UCSD-AML1 (cell line): ENCODE data around the gene SMAD3.

Experiments
- DNase-seq: peaks from one replicate; lab custom pipeline; 2025; ENCODE audit not compliant: unreplicated experiment; lab: John Stamatoyannopoulos, UW

SMAD3 gene

DNA sequence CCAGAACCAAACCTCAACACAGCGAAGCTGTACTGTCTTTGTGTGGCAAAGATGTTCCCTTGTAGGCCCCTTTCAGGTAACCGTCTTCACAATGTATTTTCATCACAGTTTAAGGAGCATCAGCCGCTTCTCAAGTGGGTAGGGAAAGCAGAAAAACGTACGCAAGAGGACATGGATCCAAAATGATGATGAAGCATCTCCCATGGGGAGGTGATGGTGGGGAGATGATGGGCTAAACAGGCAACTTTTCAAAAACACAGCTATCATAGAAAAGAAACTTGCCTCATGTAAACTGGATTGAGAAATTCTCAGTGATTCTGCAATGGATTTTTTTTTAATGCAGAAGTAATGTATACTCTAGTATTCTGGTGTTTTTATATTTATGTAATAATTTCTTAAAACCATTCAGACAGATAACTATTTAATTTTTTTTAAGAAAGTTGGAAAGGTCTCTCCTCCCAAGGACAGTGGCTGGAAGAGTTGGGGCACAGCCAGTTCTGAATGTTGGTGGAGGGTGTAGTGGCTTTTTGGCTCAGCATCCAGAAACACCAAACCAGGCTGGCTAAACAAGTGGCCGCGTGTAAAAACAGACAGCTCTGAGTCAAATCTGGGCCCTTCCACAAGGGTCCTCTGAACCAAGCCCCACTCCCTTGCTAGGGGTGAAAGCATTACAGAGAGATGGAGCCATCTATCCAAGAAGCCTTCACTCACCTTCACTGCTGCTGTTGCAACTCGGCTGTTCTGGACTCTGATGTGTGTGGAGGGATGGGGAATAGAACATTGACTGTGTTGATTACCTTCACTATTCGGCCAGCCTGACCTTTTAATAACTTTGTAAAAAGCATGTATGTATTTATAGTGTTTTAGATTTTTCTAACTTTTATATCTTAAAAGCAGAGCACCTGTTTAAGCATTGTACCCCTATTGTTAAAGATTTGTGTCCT lies 129.0 kb downstream of the SMAD3 start:
- DNase-seq: no peak

DNA sequence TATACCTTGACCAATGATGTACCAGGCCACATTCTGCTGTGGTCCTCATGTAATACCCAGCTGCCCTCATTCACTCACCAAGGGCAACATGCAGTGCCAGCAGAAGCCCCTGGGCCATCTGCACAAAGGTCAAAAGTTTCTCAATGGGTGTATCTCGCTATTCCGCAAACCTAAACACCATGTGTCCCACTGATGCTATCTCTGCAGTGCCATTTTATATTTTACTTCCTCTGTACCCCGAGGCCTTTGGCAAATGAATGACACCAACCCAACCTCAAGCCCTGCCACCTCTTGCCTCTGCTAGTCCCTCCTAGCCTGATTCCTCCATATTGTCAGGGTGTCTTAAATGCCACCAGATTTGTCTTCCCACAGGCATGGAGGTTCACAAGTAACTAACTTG lies 129.9 kb downstream of the SMAD3 start:
- no peak for DNase-seq

DNA sequence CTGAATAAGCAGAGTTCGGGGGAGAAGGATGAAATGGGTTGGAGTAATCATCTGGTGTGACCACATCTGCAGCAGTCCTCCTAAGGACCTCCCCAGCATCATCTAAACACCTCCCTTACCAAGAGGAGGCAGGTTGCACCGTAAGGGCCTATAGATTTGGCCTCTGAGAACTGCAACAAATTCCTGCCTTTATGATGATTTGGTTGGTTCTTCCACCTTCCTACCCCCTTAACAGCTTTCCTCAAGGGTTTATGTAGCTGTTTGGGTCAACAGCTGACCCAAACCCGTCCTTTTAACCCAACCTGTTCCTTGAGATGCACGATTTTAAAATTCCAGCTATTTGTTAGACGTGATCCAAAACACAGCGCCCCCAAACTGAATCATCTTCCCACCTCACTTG lies 130.8 kb downstream of the SMAD3 start:
- DNase-seq: no peak

DNA sequence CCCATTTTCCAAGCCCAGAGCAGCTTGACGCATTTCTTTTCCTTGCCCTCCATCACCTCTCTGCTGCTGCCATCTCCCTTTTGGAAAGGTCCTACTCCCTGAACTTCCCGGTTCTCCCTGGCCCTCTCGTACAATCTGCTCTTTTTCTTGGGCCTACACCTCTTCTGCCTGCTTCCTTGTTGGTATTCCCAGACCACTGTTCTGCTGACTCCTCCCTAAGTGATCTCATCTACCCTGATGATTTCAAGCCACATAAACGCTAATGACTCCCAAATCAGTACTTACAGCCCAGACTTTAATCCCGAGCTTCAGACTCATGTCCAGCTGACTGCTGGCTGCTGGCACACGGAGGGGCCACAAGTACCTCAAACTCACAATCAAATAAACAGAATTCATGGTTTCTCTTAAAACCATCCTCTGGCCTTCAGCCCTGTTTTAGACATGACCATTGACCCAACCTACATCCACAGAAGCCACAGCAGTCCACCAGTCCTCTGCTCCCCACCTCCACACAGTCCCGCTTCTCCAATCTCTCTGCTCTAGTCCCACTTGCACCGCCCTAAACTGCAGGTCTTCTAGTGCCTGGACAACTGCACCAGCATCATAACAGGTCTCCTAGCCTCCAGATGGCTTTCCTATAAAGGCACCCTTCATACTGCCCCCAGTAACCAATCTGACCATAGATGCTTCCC lies 131.4 kb downstream of the SMAD3 start:
- no peak for DNase-seq

DNA sequence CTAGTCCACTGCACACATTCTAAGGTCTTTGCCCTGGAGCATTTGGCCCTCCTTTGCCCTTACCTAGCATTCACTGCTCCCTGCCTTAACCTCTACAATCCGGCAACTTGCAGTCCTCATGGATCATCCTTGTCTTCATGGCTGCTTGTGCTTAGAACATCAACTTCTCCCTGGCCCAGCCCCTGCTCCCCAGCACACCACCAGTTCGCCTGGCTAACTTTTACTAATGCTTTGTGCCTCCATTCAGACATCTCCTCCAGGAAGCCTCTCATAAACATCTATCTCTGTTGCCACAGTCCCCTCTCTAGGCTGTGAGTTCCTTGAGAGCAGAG lies 131.9 kb downstream of the SMAD3 start:
- DNase-seq: no peak

DNA sequence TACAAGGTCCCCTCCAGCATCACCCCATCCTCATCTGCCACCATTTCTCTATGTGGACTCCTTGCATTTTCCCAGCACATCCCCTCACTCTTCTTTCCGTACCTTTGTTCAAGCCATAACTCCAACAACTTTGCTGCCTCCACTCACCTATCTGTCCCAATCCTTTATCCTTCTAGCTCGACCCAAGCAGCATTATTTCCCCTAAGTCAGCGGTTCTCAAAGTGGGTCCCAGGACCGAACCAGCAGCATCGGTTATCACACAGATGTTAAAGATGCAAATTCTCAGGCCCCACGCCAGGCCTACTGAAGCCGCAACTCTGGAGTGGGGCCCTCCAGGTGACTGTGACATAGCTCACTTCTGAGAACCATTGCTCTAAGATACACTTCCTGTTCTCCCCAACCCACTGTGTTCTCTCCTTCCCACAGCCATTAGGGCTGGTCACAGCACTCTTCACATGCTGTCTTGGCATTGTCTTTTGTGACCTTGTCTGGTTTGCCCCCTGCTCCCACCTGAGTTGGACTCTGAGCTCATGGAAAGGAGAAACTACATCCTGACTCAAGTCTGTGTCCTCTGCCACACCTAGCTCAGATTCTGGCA lies 132.9 kb downstream of the SMAD3 start:
- no peak for DNase-seq

DNA sequence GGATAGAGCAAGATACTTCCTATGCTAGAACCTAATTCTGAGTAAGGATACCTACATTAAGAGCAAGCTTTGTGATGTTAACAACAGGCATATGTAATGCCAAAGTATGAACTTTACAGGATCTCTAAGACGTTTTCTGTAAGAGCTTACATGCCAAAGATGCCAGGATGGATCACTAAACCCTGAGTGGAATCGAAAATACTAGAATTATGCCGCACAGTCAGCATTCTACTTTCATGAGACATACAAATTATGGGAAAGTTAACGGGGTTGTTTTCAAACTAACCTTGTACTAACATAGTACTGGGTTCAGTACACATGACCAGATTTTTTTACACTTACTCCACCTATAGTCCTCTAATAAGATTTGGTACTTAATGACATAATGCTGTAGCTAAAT lies 134.0 kb downstream of the SMAD3 start:
- DNase-seq: no peak

DNA sequence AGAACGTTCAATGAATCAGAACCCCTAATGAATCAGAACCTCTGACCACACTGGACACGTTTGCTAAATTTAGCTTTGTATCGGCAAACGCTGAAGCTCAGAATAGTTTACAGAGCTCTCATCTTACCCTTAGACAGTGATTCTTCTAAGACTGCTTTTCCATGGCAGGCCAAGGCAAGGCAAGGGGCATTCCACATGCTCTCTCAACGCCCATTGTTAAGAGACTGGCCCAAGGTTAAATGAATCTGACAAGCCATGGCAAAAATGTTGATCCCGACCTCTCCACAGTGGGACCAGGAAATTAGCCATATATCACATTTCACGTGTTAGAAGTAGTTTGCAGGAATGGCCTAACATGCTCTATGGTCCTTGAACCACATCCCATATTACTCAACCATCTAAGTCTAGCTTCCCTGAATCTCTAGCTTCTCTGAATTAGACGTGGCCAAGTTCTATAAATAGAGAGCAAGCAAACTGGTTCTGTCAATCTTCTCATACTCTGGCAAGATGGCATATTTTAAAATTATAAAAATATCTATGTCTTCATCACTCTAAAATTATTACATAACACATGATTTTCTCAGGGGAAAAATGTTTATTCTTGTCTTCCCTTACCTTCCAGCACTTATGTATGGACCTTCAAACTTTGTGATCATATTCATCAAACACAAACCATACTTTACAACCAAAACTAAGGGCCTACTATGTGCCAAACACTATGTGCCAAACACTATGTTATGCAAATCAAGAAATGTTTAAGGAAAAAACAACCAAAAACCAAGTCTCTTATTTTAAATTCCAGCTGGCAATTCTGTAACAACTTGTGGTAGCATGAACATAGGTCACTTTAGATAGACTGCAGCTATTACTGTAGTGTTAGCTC lies 134.7 kb downstream of the SMAD3 start:
- no peak for DNase-seq

DNA sequence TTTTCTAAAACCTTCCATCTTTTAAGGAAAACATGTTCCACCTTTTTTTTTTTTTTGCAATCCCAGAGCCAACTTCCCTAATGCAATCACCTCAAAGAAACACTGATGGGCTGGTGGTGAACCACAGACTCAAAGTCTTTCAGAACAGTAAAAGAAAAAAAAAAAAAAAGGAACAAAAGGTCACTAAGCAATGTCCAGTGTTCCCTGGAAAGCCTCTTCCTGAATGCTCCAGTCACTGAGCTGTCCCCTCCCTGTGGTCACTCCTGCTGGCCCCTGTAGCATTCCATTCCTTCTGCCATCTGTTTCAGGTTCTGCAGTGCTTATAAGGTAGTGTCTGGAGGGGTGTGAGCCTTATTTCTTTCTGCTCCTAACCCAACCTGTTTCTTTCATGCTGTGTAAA lies 135.7 kb downstream of the SMAD3 start:
- no peak for DNase-seq

DNA sequence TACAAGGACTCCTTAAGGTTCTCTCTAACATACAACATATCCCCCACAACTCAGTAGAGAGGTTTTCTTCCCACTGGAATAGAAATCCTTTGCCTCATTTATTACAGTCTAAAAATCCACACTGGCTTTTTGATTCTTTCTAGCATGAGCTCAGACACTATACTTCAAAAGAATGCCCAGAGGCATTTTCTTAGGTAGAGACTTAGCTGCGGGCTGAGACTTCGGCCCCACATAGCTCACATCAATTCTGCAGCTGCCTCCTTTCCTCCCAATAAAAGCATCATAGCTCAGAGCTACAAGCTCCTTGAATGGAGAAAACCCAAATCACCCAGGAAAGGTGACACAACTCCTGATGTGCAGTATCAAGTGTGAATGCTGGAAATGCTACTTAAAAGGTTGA lies 136.7 kb downstream of the SMAD3 start:
- no peak for DNase-seq

DNA sequence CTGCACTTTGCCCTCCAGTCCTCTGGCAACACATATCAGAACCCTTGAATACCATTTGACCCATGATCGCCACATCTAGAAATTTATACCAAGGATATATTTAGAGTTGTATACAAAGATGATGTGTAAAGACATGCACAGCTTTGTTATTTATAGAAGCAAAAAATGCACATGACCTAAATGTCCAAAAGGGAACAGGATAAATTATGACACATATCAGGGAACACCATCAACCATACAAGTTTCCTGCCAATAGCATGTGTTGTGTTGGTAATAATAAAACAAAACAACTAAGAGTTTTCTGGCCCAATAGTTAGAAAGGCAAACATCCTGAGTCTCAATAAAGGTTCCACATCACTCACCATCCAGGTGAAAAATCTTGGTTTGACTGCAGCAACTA lies 137.6 kb downstream of the SMAD3 start:
- no peak for DNase-seq

DNA sequence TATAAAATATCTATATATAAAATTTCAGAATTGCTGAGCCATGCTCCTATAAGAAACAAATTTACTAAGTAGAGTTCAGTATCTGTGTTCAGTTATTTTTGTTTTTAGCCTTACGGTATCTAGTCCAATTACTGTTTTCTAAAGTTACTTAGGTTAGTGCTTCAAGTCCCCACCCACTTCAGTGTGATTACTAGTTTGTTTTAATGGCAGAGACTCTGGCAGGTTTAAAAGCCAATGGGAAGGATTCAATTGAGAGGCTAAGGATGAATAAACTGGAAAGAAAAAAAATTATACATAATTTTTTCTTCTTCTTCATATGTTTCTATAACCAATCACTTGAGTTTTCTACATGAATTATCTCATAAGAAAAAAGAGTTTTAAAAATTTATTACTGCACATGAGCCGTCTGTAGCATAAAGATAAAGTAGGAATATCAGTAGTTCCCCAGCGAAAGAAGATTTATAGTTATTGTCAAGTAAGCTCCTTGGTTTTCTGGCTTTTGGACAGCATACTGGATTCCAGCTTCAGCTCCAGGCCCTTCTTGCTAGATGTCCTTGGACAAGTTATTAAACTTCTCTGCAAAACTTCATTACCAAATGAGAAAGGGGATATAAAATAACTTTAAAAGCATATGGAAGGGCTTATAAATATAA lies 142.3 kb downstream of the SMAD3 start:
- no peak for DNase-seq

DNA sequence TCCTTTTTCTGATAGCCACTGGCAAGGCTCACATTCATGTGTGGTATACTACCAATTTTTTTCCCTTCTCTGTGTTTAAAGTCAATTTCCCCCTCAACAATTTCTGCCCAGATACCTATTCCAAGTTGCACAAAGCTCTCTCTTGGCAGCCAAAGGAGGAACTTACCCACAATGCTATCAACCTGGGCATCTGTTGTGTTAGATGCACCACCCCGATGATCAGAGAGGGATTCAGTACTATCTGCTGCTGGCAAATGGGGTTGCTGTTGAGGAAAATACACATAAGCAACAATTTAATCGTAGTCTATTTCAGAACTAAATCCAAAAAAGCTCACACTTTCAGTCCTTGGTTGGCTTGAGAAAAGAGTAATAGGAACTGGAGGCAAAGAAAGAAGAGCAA lies 143.0 kb downstream of the SMAD3 start:
- DNase-seq: no peak

DNA sequence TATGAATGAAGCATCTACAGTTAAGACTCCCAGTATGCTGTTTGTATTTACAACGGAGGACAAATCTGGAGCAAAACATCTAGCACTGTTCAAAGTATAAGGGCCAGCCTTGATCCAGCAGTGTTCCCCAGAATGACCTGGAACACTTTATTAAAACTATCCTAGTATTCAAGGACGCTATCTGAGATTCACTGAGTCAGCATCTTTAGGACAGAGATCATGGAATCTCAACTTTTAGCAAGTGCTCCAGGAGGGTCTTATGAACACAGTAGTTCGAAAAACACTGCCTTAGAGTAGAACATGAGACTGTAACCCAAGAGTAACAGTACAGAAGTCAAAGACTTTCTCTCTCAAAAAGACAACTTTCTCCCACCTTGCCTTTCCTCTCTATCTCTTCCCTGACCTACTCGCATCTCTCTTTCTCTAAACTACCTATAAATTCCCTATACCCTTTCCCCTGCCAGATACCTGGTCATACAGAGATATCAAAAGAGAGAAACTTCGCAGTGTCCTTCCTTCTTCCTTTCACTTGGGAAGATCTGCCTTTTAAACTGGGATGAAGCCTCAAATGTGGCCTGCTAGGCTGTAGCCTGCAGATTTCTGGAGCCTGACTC lies 145.3 kb downstream of the SMAD3 start:
- DNase-seq: no peak

DNA sequence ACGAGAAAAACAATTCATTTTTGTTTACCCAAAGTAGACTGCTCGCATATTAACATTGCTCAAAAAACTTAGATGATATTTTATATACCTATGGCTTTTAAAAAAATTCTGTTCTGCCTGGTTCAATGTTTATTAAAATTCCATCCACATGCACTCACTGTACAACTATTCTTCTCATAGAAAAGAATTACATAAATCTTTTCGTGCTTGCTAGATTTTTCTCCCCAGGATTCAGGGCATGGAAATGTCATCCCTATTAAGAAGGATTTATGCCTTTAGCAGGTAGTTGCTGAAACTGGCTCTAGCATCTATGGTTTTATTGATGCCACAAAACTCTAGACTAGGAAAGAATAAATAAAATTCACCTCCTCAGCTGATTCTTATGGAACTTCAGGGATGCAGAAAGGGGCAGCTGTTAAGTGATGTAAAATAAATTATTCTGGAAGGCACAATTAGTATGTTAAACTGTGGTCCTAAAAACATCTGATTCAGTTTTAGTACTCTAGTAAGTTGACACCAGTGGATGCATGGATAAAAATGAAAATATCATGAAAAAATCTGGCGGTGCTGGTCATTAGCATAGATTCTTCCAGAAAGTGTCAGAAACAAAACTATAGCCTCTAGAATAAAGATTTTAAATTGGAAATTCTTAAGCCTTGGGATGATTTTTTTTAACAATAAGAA lies 147.4 kb downstream of the SMAD3 start:
- no peak for DNase-seq

DNA sequence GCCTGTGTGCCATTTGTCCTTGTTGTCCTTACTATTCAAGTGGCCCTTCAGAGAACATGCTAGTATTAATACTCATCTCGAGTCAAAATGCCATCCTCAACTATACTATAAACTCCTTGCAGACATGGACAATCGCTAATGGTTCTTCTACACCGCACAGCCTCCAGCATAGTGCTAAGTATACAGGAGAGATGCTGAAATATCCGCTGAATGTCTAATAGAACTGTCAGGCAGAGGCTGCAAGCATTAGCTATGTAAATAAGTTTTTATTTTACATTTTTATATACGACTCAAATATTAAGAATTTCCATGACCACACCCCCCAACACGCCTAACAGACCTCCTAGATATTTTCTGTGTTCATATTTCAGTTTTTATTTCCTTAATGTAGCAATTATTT lies 149.7 kb downstream of the SMAD3 start:
- no peak for DNase-seq

DNA sequence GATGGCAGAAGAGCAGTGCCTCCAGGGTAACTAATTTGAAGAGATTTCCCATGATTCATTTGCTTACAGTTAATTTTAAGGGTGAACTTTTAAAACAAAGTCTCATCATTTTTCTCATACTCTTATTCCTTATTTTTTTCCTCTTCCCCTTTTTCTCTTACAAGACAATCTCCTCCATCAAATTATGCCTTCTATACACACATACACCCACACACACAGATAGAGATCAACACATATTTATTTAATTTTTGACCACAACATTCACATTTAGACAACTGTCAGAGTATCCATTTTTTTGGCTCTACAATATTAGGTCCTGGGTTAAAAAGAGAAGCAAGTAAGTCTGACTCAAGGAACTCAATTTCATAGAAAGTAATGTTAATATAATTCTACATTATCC lies 151.5 kb downstream of the SMAD3 start:
- DNase-seq: no peak

DNA sequence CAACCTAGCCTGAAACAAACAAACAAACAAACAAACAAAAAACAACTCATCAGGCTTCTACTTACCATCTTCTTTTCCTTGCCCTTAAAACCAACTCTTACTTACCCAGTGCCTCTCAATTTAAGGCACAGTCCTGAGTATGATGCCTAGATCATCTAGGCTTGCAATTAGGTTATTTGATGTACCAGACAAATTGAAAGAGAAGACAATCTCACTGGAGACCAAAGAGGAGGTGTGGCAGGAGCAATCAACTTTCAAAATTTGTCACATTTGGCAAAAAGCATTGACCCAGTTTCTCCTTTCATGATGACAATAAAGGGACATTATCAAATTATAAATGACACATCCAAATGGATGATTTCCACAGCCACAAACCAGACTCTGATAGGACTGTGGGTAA lies 153.0 kb downstream of the SMAD3 start:
- no peak for DNase-seq

DNA sequence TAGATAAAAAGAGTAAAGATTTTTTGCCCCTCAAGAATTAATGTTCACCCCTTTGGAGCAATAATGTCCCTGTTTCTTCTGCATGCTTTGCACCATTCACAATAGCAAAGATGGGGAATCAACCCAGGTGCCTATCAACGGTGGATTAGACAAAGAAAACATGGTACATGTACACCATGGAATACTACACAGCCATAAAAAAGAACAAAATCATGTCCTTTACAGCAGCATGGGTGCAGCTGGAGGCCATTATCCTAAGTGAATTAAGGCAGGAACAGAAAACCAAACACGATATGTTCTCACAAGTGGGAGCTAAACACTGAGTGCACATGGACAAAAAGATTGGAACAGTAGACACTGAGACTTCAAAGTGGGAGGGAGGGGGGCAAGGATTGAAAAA lies 153.9 kb downstream of the SMAD3 start:
- DNase-seq: no peak

DNA sequence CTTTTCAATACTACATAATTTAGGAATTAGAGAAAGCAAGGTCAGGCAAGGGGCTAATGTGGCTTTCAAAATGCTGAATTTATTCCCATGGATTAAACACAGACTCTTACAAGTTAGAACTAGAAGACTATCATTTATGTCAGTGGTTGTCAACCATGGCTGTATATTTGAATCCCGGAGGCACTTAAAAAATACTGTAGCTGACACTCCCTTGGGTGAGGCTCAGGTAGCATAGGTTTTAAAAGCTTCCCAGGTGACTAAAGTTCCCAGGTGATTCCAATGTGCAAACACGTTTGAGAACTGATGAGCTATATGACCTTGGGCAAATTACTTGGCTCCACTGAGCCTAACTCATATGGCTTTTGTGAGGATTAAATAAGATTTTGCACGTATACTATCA lies 159.5 kb downstream of the SMAD3 start:
- DNase-seq: no peak
